ENCODE measurements around the gene TRIM24.

DNA sequence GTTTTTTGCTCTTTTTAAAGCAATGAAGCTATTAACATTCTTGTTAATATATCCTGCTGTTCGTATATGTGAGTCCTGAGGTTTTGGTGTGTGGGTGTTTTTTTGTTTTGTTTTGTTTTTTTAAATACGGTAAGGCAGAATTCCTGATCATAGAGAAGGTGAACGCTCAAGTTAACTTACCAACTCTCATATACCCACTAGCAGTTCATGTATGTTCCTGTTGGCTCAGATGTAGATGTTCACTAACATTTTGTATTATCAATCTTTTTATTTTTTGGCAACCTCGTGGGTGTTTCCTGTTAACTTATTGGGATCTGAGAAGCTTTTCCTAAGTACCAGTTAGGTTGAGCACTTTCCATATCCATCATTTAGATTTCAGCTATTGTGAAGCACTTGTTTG lies 20.5 kb downstream of the TRIM24 start:
- TF ChIP-seq CTCF (conservative IDR thresholded peaks at IDR 0.05; ENCODE audit: low read length) (no peak), EZH2phosphoT487 (IDR thresholded peaks at IDR 0.05; ENCODE audit: borderline replicate concordance, low read depth, low read length) (no peak)
